H9 (cell line): ENCODE measurements around the gene ANP32A. TPM values are rescaled to one million over a fixed set of nuclear protein-coding genes. Genes with fewer than 3 reads are reported as not detected.

Experiments
- DNase-seq: peaks from one replicate; pipeline ENCODE4 v3.0.0-alpha.2; 2017
- H2AFZ ChIP-seq: one replicate; pipeline ENCODE4 v1.6.1; 2013; ENCODE audit warnings: mild to moderate bottlenecking, low read length, control low read depth, moderate library complexity
- H2AK5ac ChIP-seq: 2 replicates; pipeline ENCODE4 v1.6.1; 2013; ENCODE audit warnings: low read length, control low read depth, mixed read lengths; ENCODE audit not compliant: insufficient read length
- H2BK120ac ChIP-seq: one replicate; pipeline ENCODE4 v1.6.1; 2013; ENCODE audit warnings: low read depth, mild to moderate bottlenecking, low read length, control low read depth, inconsistent platforms; ENCODE audit not compliant: poor library complexity, severe bottlenecking
- H2BK12ac ChIP-seq: 2 replicates; pipeline ENCODE4 v1.6.1; 2013; ENCODE audit warnings: low read length, control low read depth, mixed read lengths, low read depth; ENCODE audit not compliant: insufficient read length
- H2BK15ac ChIP-seq: 2 replicates; pipeline ENCODE4 v1.6.1; 2013; ENCODE audit warnings: low read depth, low read length, control low read depth
- H2BK20ac ChIP-seq: one replicate; pipeline ENCODE4 v1.6.1; 2013; ENCODE audit warnings: low read depth, mild to moderate bottlenecking, low read length, control low read depth, inconsistent platforms; ENCODE audit not compliant: poor library complexity, severe bottlenecking
- H2BK5ac ChIP-seq: 2 replicates; pipeline ENCODE4 v1.6.1; 2013; ENCODE audit warnings: low read length, control low read depth, mixed read lengths; ENCODE audit not compliant: insufficient read length
- H3K14ac ChIP-seq: 2 replicates; pipeline ENCODE4 v1.6.1; 2013; ENCODE audit warnings: low read length, control low read depth; ENCODE audit not compliant: insufficient read depth
- H3K18ac ChIP-seq: 2 replicates; pipeline ENCODE4 v1.6.1; 2013; ENCODE audit warnings: low read depth, mild to moderate bottlenecking, mixed read lengths, low read length, control low read depth; ENCODE audit not compliant: insufficient read length
- H3K23ac ChIP-seq: 2 replicates; pipeline ENCODE4 v1.6.1; 2013; ENCODE audit warnings: low read length, control low read depth, mixed read lengths, low read depth; ENCODE audit not compliant: insufficient read length
- H3K23me2 ChIP-seq: 2 replicates; pipeline ENCODE4 v1.6.1; 2013; ENCODE audit warnings: low read depth, mild to moderate bottlenecking, mixed read lengths, low read length, control low read depth; ENCODE audit not compliant: insufficient read length, poor library complexity, severe bottlenecking
- H3K27ac ChIP-seq: 2 replicates; pipeline ENCODE4 v1.5.1; 2013; ENCODE audit warnings: low read length, control low read depth, mixed read lengths, low read depth; ENCODE audit not compliant: insufficient read length
- H3K27me3 ChIP-seq: 2 replicates; pipeline ENCODE4 v1.6.1; 2013; ENCODE audit warnings: low read length, control low read depth, inconsistent platforms; ENCODE audit not compliant: insufficient read depth
- H3K4ac ChIP-seq: 2 replicates; pipeline ENCODE4 v1.6.1; 2013; ENCODE audit warnings: low read depth, mild to moderate bottlenecking, control low read depth, inconsistent platforms, low read length, moderate library complexity
- H3K4me1 ChIP-seq: 2 replicates; pipeline ENCODE4 v1.6.1; 2013; ENCODE audit warnings: low read length, control low read depth, inconsistent platforms; ENCODE audit not compliant: insufficient read depth
- H3K4me2 ChIP-seq: 2 replicates; pipeline ENCODE4 v1.6.1; 2013; ENCODE audit warnings: low read length, control low read depth, mixed read lengths; ENCODE audit not compliant: insufficient read length, insufficient read depth
- H3K56ac ChIP-seq: 2 replicates; pipeline ENCODE4 v1.6.1; 2013; ENCODE audit warnings: low read depth, mild to moderate bottlenecking, mixed read lengths, low read length, control low read depth; ENCODE audit not compliant: insufficient read length
- H3K79me1 ChIP-seq: 2 replicates; pipeline ENCODE4 v1.6.1; 2013; ENCODE audit warnings: low read depth, mild to moderate bottlenecking, moderate library complexity, low read length, control low read depth, inconsistent platforms; ENCODE audit not compliant: insufficient read depth, poor library complexity, severe bottlenecking
- H3K79me2 ChIP-seq: 2 replicates; pipeline ENCODE4 v1.6.1; 2013; ENCODE audit warnings: low read length, control low read depth, inconsistent platforms; ENCODE audit not compliant: insufficient read depth
- H3K9ac ChIP-seq: 2 replicates; pipeline ENCODE4 v1.6.1; 2013; ENCODE audit warnings: low read length, control low read depth, mixed read lengths; ENCODE audit not compliant: insufficient read length; ENCODE audit errors: extremely low read depth
- H3K9me3 ChIP-seq: one replicate; pipeline ENCODE4 v1.6.1; 2013; ENCODE audit warnings: low read depth, low read length, inconsistent platforms; ENCODE audit not compliant: control insufficient read depth
- H3T11ph ChIP-seq: one replicate; pipeline ENCODE4 v1.6.1; 2013; ENCODE audit warnings: mild to moderate bottlenecking, low read length, control low read depth, inconsistent platforms
- H4K20me1 ChIP-seq: one replicate; pipeline ENCODE4 v1.6.1; 2013; ENCODE audit not compliant: control insufficient read depth, insufficient read length, insufficient read depth
- H4K5ac ChIP-seq: 2 replicates; pipeline ENCODE4 v1.6.1; 2013; ENCODE audit warnings: low read depth, mild to moderate bottlenecking, mixed read lengths, low read length, control low read depth; ENCODE audit not compliant: insufficient read length
- H4K8ac ChIP-seq: replicated peaks from 2 replicates; pipeline ENCODE4 v1.6.1; 2013; ENCODE audit warnings: low read length, control low read depth, mixed read lengths, low read depth; ENCODE audit not compliant: insufficient read length
- H4K91ac ChIP-seq: 2 replicates; pipeline ENCODE4 v1.6.1; 2013; ENCODE audit warnings: low read depth, mild to moderate bottlenecking, moderate library complexity, mixed read lengths, low read length, control low read depth; ENCODE audit not compliant: insufficient read length
- H3K27ac Mint-ChIP-seq, 3 experiments: 2 replicates in 2 of 3; 3 replicates in 1 of 3; pipeline ENCODE4 v1.8.0; 2020 to 2021; ENCODE audit warnings: mixed read lengths in 3 of 3, mild to moderate bottlenecking in 1 of 3, moderate library complexity in 1 of 3
- H3K27me3 Mint-ChIP-seq: 2 replicates; pipeline ENCODE4 v1.8.0; 2021; ENCODE audit warnings: low read depth, mild to moderate bottlenecking, moderate library complexity, mixed read lengths
- H3K36me3 Mint-ChIP-seq, 3 experiments: 2 replicates in 2 of 3; 3 replicates in 1 of 3; pipeline ENCODE4 v1.8.0; 2020 to 2021; ENCODE audit warnings: low read depth in 3 of 3, mixed read lengths in 3 of 3; ENCODE audit not compliant: insufficient read depth in 1 of 3
- H3K4me1 Mint-ChIP-seq, 2 experiments: 2 replicates each; pipeline ENCODE4 v1.8.0; 2020; ENCODE audit warnings: mixed read lengths in 2 of 2
- H3K4me3 Mint-ChIP-seq, 2 experiments: 2 replicates in 1 of 2; 3 replicates in 1 of 2; pipeline ENCODE4 v1.8.0; 2020 to 2021; ENCODE audit warnings: mild to moderate bottlenecking in 2 of 2, mixed read lengths in 2 of 2, moderate library complexity in 1 of 2
- H3K9me3 Mint-ChIP-seq, 2 experiments: 2 replicates in 1 of 2; 3 replicates in 1 of 2; pipeline ENCODE4 v1.8.0; 2020; ENCODE audit warnings: mild to moderate bottlenecking in 2 of 2, mixed read lengths in 2 of 2, moderate library complexity in 1 of 2
- WGBS: extraction: QIAGEN DNeasy Blood & Tissue Kit; methylation state at CpG from one replicate; pipeline ENCODE4 v1.1.7; 2013; ENCODE audit warnings: missing lambda C conversion rate, low lambda C conversion rate, mixed read lengths; ENCODE audit not compliant: insufficient read length; ENCODE audit errors: extremely low coverage; 5-methylcytosine and 5-hydroxymethylcytosine counted together
- total RNA-seq: library from RNA; stranded (reverse); gene quantifications from 2 replicates; pipeline ENCODE4 v1.2.1, GENCODE V29; 2021
- TF ChIP-seq, protein P1 (sequence below): fragments of 200-600 bp; sonication (generic); conservative IDR thresholded peaks from 3 replicates; pipeline ENCODE4 v1.8.0; 2021; ENCODE audit warnings: antibody characterized with exemption, mild to moderate bottlenecking

ANP32A gene
- total RNA-seq, 1 experiment from 2014 or later = 318 TPM

DNA sequence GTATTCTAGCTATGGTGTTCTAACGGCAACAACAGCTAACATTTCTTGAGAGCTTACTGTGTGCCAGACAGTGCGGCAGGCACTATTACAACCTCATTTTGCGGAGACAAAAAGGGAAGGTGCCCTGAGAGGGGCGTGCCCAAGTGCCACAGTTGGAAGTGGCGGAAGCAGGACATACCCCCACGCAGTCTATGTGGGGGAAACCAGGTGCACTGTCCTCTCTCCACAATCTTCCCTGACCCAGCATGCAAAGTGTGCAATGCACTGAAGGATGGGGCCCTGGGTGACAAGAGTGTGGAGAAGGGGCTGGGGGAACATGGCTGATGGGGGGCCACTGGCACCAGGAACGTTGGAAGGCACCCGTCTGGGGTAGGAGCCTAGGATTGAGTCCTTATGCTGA is 8.6 kb downstream of the ANP32A start:
- TF ChIP-seq, protein P1, sequence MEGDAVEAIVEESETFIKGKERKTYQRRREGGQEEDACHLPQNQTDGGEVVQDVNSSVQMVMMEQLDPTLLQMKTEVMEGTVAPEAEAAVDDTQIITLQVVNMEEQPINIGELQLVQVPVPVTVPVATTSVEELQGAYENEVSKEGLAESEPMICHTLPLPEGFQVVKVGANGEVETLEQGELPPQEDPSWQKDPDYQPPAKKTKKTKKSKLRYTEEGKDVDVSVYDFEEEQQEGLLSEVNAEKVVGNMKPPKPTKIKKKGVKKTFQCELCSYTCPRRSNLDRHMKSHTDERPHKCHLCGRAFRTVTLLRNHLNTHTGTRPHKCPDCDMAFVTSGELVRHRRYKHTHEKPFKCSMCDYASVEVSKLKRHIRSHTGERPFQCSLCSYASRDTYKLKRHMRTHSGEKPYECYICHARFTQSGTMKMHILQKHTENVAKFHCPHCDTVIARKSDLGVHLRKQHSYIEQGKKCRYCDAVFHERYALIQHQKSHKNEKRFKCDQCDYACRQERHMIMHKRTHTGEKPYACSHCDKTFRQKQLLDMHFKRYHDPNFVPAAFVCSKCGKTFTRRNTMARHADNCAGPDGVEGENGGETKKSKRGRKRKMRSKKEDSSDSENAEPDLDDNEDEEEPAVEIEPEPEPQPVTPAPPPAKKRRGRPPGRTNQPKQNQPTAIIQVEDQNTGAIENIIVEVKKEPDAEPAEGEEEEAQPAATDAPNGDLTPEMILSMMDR = no peak

More for the DNA sequence above, 8.6 kb downstream of the ANP32A start:
- Histone ChIP-seq H3K14ac (no peak overlapping the region; the same call in 1 of the 2 replicates), H4K8ac (no peak overlapping the region), H3K4me2 (no peak overlapping the region), H3K27me3 (no peaks in the 10 kb centered on the region; the same call in 1 of the 2 replicates), H3K9me3 (no peaks in the 10 kb centered on the region), H4K91ac (no peak overlapping the region), H4K5ac (no peak overlapping the region), H3K23me2 (peaks cover 3% of the 10 kb centered on the region), H2BK20ac (no peak overlapping the region), H2BK15ac (no peak overlapping the region), H3K79me2 (peaks cover 78% of the 10 kb centered on the region), H4K20me1 (peaks cover 4% of the 10 kb centered on the region), H2AK5ac (no peak overlapping the region), H3K79me1 (peaks cover 34% of the 10 kb centered on the region), H3K27ac (no peak overlapping the region), H2BK120ac (no peak overlapping the region), H3K9ac (no peak overlapping the region), H2BK12ac (no peak overlapping the region), H3T11ph (no peak overlapping the region), H3K56ac (no peak overlapping the region), H3K18ac (no peak overlapping the region), H2BK5ac (no peak overlapping the region), H3K23ac (no peak overlapping the region), H3K4ac (no peak overlapping the region), H2AFZ (no peak overlapping the region), H3K4me1 (peaks cover 9% of the 10 kb centered on the region; the same call in 1 of the 2 replicates)
- Mint-ChIP-seq H3K9me3 (no peaks in the 10 kb centered on the region), H3K36me3 (peaks cover 15 to 46% (median 21%) of the 10 kb centered on the region in 3 experiments), H3K27me3 (no peaks in the 10 kb centered on the region), H3K4me3 (no peak overlapping the region), H3K4me1 (peaks cover 79 to 80% of the 10 kb centered on the region in 2 experiments), H3K27ac (peak overlapping the region in 2 of 3 experiments; percentile 53 to 80; a peak in 2 of 7 replicates)
- DNase-seq = no peak
- WGBS = no CpG with 5 or more reads among the region's 8 CpGs
